Peyer's patch (tissue), 4 donors: ENCODE results near the gene THAP4.

ENCODE experiments used
- POLR2A ChIP-seq, 2 donors: fragments of 450-650 bp; IDR thresholded peaks; one replicate each; pipeline ENCODE4 v1.5.1; 2017; ENCODE audit warnings: antibody characterized with exemption in 2 of 2, mild to moderate bottlenecking in 2 of 2, moderate library complexity in 2 of 2
- TF ChIP-seq, protein P1 (sequence below), 6 experiments: fragments of 450-650 bp in 4 of 6; fragments of 200-600 bp in 2 of 6; sonication (generic) in 1 of 6; IDR thresholded peaks; one replicate each; pipeline ENCODE4 v1.5.1; 2017 to 2019; ENCODE audit warnings: antibody characterized with exemption in 6 of 6, mild to moderate bottlenecking in 3 of 6, moderate library complexity in 1 of 6

GRCh38 chr2:241671457-241672240 is 34.7 kb upstream of the THAP4 start:
- TF ChIP-seq, protein P1, sequence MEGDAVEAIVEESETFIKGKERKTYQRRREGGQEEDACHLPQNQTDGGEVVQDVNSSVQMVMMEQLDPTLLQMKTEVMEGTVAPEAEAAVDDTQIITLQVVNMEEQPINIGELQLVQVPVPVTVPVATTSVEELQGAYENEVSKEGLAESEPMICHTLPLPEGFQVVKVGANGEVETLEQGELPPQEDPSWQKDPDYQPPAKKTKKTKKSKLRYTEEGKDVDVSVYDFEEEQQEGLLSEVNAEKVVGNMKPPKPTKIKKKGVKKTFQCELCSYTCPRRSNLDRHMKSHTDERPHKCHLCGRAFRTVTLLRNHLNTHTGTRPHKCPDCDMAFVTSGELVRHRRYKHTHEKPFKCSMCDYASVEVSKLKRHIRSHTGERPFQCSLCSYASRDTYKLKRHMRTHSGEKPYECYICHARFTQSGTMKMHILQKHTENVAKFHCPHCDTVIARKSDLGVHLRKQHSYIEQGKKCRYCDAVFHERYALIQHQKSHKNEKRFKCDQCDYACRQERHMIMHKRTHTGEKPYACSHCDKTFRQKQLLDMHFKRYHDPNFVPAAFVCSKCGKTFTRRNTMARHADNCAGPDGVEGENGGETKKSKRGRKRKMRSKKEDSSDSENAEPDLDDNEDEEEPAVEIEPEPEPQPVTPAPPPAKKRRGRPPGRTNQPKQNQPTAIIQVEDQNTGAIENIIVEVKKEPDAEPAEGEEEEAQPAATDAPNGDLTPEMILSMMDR (IDR thresholded peaks at IDR 0.05) = no peak
- no peak for TF ChIP-seq POLR2A (IDR thresholded peaks at IDR 0.05)
